ENCODE data around the gene MYH16. TPM values are rescaled to one million over a fixed set of nuclear protein-coding genes. Genes with fewer than 3 reads are reported as not detected.
"Not testable (repeated sequence)": the region's sequence is repeated elsewhere in the genome, so short reads cannot be mapped to it uniquely, and the experiment has no call there.

Gene MYH16
- total and polyA plus RNA-seq, 2 experiments from 2014 or later, result not detected

- H4K20me1 ChIP-seq (replicated peaks; ENCODE audit: insufficient read depth), result no peaks in the 10 kb centered on the region
- no peak overlapping the region for H3K27ac Mint-ChIP-seq
- H3K4me1 Mint-ChIP-seq, result no peaks in the 10 kb centered on the region
- no peaks in the 10 kb centered on the region for H3K9me2 ChIP-seq (ENCODE audit: insufficient read depth)
- H3K36me3 Mint-ChIP-seq (ENCODE audit: low read depth), result peaks cover 2% of the 10 kb centered on the region; the same call in 1 of the 3 replicates
- DNase-seq (ENCODE audit: low spot score) (no peak), ATAC-seq (no peak)
- no peak for TF ChIP-seq ZNF114 (CRISPR knock-in tag; IDR thresholded peaks at IDR 0.05)
- TF ChIP-seq CTCF (conservative IDR thresholded peaks at IDR 0.05; ENCODE audit: low read depth in 2 of 2), result no peak
- H3K4me3 ChIP-seq, result no peak overlapping the region
- no peak overlapping the region for H2AFZ ChIP-seq
- no peaks in the 10 kb centered on the region for H3K27me3 Mint-ChIP-seq (ENCODE audit: insufficient read depth, low read depth, poor library complexity)
- no peak overlapping the region for H3K27ac ChIP-seq (ENCODE audit: low read depth)
- peaks cover 2% of the 10 kb centered on the region; the same call in 1 of the 3 replicates for H3K9me3 Mint-ChIP-seq
- H3F3A ChIP-seq (replicated peaks; ENCODE audit: low read depth), result no peaks in the 10 kb centered on the region
- no peak overlapping the region for H3K4me3 Mint-ChIP-seq
- no peak overlapping the region for H3K4me2 ChIP-seq
- 0 out of 2 replicates have a peak, but pooled peaks cover 3% of the 10 kb centered on the region for H3K4me1 ChIP-seq (ENCODE audit: insufficient read depth)
- H3K79me2 ChIP-seq (replicated peaks; ENCODE audit: insufficient read depth), result no peaks in the 10 kb centered on the region
- H3K36me3 ChIP-seq (ENCODE audit: insufficient read depth), result no peaks in the 10 kb centered on the region
- no peaks in the 10 kb centered on the region for H3K27me3 ChIP-seq (ENCODE audit: insufficient read depth)
These were observed 40.4 kb upstream of the MYH16 start for GRCh38 chr7:99232082-99232770.

GRCh38 chr7:99232955-99233354 is 39.7 kb upstream of the MYH16 start:
- not testable (repeated sequence) for DNase-seq (ENCODE audit: low spot score); H3K36me3 Mint-ChIP-seq (ENCODE audit: low read depth); ATAC-seq; H3K9me2 ChIP-seq (ENCODE audit: insufficient read depth); H3K4me1 ChIP-seq (ENCODE audit: insufficient read depth); H3F3A ChIP-seq (replicated peaks; ENCODE audit: low read depth); H2AFZ ChIP-seq; H4K20me1 ChIP-seq (replicated peaks; ENCODE audit: insufficient read depth); H3K27ac ChIP-seq (ENCODE audit: low read depth); H3K4me2 ChIP-seq; H3K4me3 Mint-ChIP-seq; H3K36me3 ChIP-seq (ENCODE audit: insufficient read depth); H3K27ac Mint-ChIP-seq; H3K4me3 ChIP-seq; H3K27me3 ChIP-seq (ENCODE audit: insufficient read depth); H3K9me3 Mint-ChIP-seq; H3K27me3 Mint-ChIP-seq (ENCODE audit: insufficient read depth, low read depth, poor library complexity); H3K79me2 ChIP-seq (replicated peaks; ENCODE audit: insufficient read depth); H3K4me1 Mint-ChIP-seq

- Histone ChIP-seq H3F3A (replicated peaks; ENCODE audit: low read depth) (no peaks in the 10 kb centered on the region), H3K9me2 (ENCODE audit: insufficient read depth) (no peaks in the 10 kb centered on the region), H4K20me1 (replicated peaks; ENCODE audit: insufficient read depth) (no peaks in the 10 kb centered on the region), H3K4me3 (no peak overlapping the region), H3K27ac (ENCODE audit: low read depth) (no peak overlapping the region), H3K4me1 (ENCODE audit: insufficient read depth) (0 out of 2 replicates have a peak, but pooled peaks cover 3% of the 10 kb centered on the region), H3K27me3 (ENCODE audit: insufficient read depth) (no peaks in the 10 kb centered on the region), H2AFZ (peak overlapping the region; percentile 59; the same call in 1 of the 2 replicates), H3K4me2 (no peak overlapping the region), H3K79me2 (replicated peaks; ENCODE audit: insufficient read depth) (no peaks in the 10 kb centered on the region), H3K36me3 (ENCODE audit: insufficient read depth) (no peaks in the 10 kb centered on the region)
- no peak overlapping the region; the same call in 1 of the 2 replicates for H3K27ac Mint-ChIP-seq
- H3K27me3 Mint-ChIP-seq (ENCODE audit: insufficient read depth, low read depth, poor library complexity), result no peaks in the 10 kb centered on the region
- H3K36me3 Mint-ChIP-seq (ENCODE audit: low read depth), result peaks cover 3% of the 10 kb centered on the region; the same call in 1 of the 3 replicates
- no peak for ATAC-seq
- no peak overlapping the region for H3K4me3 Mint-ChIP-seq
- no peak for DNase-seq (ENCODE audit: low spot score)
- peaks cover 12% of the 10 kb centered on the region for H3K9me3 Mint-ChIP-seq
- H3K4me1 Mint-ChIP-seq, result no peaks in the 10 kb centered on the region
- TF ChIP-seq POLR2AphosphoS5 (IDR thresholded peaks at IDR 0.05; ENCODE audit: low read depth) (no peak), ZNF462 (CRISPR knock-in tag; IDR thresholded peaks at IDR 0.05) (no peak), EZH2 (IDR thresholded peaks at IDR 0.05; ENCODE audit: low read depth, unreplicated experiment) (no peak), ZNF331 (CRISPR knock-in tag; IDR thresholded peaks at IDR 0.05; ENCODE audit: low read depth) (no peak), NANOG (IDR thresholded peaks at IDR 0.05; ENCODE audit: borderline replicate concordance) (no peak)
These were observed 38.5 kb upstream of the MYH16 start for GRCh38 chr7:99234185-99234584.
